GM23338 (cell line): ENCODE data around the gene ANTKMT. TPM values are rescaled to one million over a fixed set of nuclear protein-coding genes. Genes with fewer than 3 reads are reported as not detected.
A peak's percentile ranks its signal among the peaks of the same experiment; 100 is the strongest.

Experiments used
- ATAC-seq: fragments of 200-7000 bp; cut with Tn5 transposase; 3 replicates; pipeline ENCODE4 v1.9.1; 2020
- DNase-seq: peaks from one replicate; pipeline ENCODE4 v3.0.0-alpha.2; 2015; ENCODE audit warnings: low spot score
- H2AFZ ChIP-seq: fragments of 200-600 bp; sonication (generic); 2 replicates; pipeline ENCODE4 v1.8.0; 2016; ENCODE audit warnings: antibody characterized with exemption, mild to moderate bottlenecking, moderate library complexity
- H3F3A ChIP-seq: fragments of 200-600 bp; sonication (generic); replicated peaks from 2 replicates; pipeline ENCODE4 v1.8.0; 2017; ENCODE audit warnings: antibody characterized with exemption, mixed run types, low read depth
- H3K27ac ChIP-seq: fragments of 200-600 bp; sonication (generic); 2 replicates; pipeline ENCODE4 v1.6.1; 2016; ENCODE audit warnings: low read depth
- H3K27me3 ChIP-seq: fragments of 200-600 bp; sonication (generic); 2 replicates; pipeline ENCODE4 v1.8.0; 2016; ENCODE audit warnings: mild to moderate bottlenecking, mixed run types, moderate library complexity; ENCODE audit not compliant: insufficient read depth
- H3K36me3 ChIP-seq: fragments of 200-600 bp; sonication (generic); 2 replicates; pipeline ENCODE4 v1.8.0; 2016; ENCODE audit warnings: mild to moderate bottlenecking; ENCODE audit not compliant: insufficient read depth
- H3K4me1 ChIP-seq: fragments of 200-600 bp; sonication (generic); 2 replicates; pipeline ENCODE4 v1.8.0; 2016; ENCODE audit warnings: mild to moderate bottlenecking, moderate library complexity; ENCODE audit not compliant: insufficient read depth
- H3K4me2 ChIP-seq: fragments of 200-600 bp; sonication (generic); 2 replicates; pipeline ENCODE4 v1.7.1; 2017; ENCODE audit warnings: mixed run types
- H3K4me3 ChIP-seq: fragments of 200-600 bp; sonication (generic); 2 replicates; pipeline ENCODE4 v1.6.1; 2016; ENCODE audit warnings: mixed run types
- H3K79me2 ChIP-seq: fragments of 200-600 bp; sonication (generic); replicated peaks from 2 replicates; pipeline ENCODE4 v1.8.0; 2017; ENCODE audit warnings: mild to moderate bottlenecking; ENCODE audit not compliant: insufficient read depth
- H3K9me2 ChIP-seq: fragments of 200-600 bp; sonication (generic); 2 replicates; pipeline ENCODE4 v1.8.0; 2017; ENCODE audit not compliant: insufficient read depth
- H4K20me1 ChIP-seq: fragments of 200-600 bp; sonication (generic); replicated peaks from 2 replicates; pipeline ENCODE4 v1.8.0; 2017; ENCODE audit warnings: mild to moderate bottlenecking; ENCODE audit not compliant: insufficient read depth
- H3K27ac Mint-ChIP-seq: 2 replicates; pipeline ENCODE4 v1.8.0; 2020; ENCODE audit warnings: inconsistent platforms, mild to moderate bottlenecking, moderate library complexity, mixed read lengths
- H3K27me3 Mint-ChIP-seq: 3 replicates; pipeline ENCODE4 v1.8.0; 2022; ENCODE audit warnings: low read depth, mild to moderate bottlenecking, moderate library complexity, mixed read lengths, inconsistent platforms; ENCODE audit not compliant: insufficient read depth, poor library complexity
- H3K36me3 Mint-ChIP-seq: 3 replicates; pipeline ENCODE4 v1.8.0; 2021; ENCODE audit warnings: low read depth, mild to moderate bottlenecking, inconsistent platforms, moderate library complexity, mixed read lengths
- H3K4me1 Mint-ChIP-seq: 3 replicates; pipeline ENCODE4 v1.8.0; 2020; ENCODE audit warnings: mild to moderate bottlenecking, inconsistent platforms, mixed read lengths
- H3K4me3 Mint-ChIP-seq: 3 replicates; pipeline ENCODE4 v1.8.0; 2021; ENCODE audit warnings: moderate library complexity, mild to moderate bottlenecking, inconsistent platforms, mixed read lengths
- H3K9me3 Mint-ChIP-seq: 3 replicates; pipeline ENCODE4 v1.8.0; 2020; ENCODE audit warnings: moderate library complexity, mild to moderate bottlenecking, inconsistent platforms, mixed read lengths
- CTCF ChIP-seq, 2 experiments: fragments of 200-600 bp in 1 of 2; sonication (generic) in 1 of 2; conservative IDR thresholded peaks; 2 replicates each; pipeline versions ENCODE4 v1.5.1 to v1.6.1; 2016 to 2017; ENCODE audit warnings: antibody characterized with exemption in 2 of 2, low read depth in 2 of 2, mild to moderate bottlenecking in 2 of 2, moderate library complexity in 1 of 2
- EZH2phosphoT487 ChIP-seq: fragments of 200-600 bp; sonication (generic); IDR thresholded peaks from one replicate; pipeline ENCODE4 v1.8.1; 2018; ENCODE audit warnings: antibody characterized with exemption; ENCODE audit not compliant: unreplicated experiment
- POLR2AphosphoS5 ChIP-seq: IDR thresholded peaks from 2 replicates; pipeline ENCODE4 v1.6.1; 2016; ENCODE audit warnings: antibody characterized with exemption, low read depth
- REST ChIP-seq: IDR thresholded peaks from one replicate; pipeline ENCODE4 v1.6.1; 2018; ENCODE audit warnings: antibody characterized with exemption; ENCODE audit not compliant: unreplicated experiment
- ZNF331 ChIP-seq: fragments of 250-450 bp; sonication (Bioruptor Pico); IDR thresholded peaks from 2 replicates; pipeline ENCODE4 v1.5.0; 2020; ENCODE audit warnings: low read depth, mild to moderate bottlenecking, moderate library complexity
- polyA plus RNA-seq: library from polyadenylated mRNA; unstranded; fragments of >200 nt; fragmentation: Nextera tagmentation; extraction: Ambion mirVana; gene quantifications from 2 replicates; pipeline ENCODE4 v1.2.1, GENCODE V29; 2016
- total RNA-seq: library from RNA; depleted of rRNA; stranded (reverse); fragments of >200 nt; shearing (Covaris generic); gene quantifications from 2 replicates; pipeline ENCODE4 v1.2.3, GENCODE V29; 2014

The ANTKMT gene
- total and polyA plus RNA-seq, 2 experiments from 2014 or later, result 23.8 to 37.2 TPM

- Histone ChIP-seq H3K9me2 (no peaks in the 10 kb centered on the region), H3K4me1 (no peaks in the 10 kb centered on the region), H3K27ac (no peak overlapping the region), H2AFZ (no peak overlapping the region), H3K4me3 (no peak overlapping the region), H3K79me2 (no peaks in the 10 kb centered on the region), H4K20me1 (no peaks in the 10 kb centered on the region), H3K4me2 (no peak overlapping the region), H3K27me3 (no peaks in the 10 kb centered on the region), H3F3A (peaks cover 2% of the 10 kb centered on the region; the same call in 1 of the 2 replicates), H3K36me3 (no peaks in the 10 kb centered on the region; the same call in 1 of the 2 replicates)
- DNase-seq (peak; percentile 79), ATAC-seq (peak; percentile 61)
- H3K4me3 Mint-ChIP-seq, result no peak overlapping the region
- peaks cover 8% of the 10 kb centered on the region for H3K4me1 Mint-ChIP-seq
- no peaks in the 10 kb centered on the region for H3K9me3 Mint-ChIP-seq
- TF ChIP-seq CTCF (conservative IDR thresholded peaks at IDR 0.05; ENCODE audit: low read depth in 2 of 2), result peak; percentile 62 to 80
- no peak for TF ChIP-seq POLR2AphosphoS5
- peaks cover 28% of the 10 kb centered on the region for H3K36me3 Mint-ChIP-seq
- no peak overlapping the region for H3K27ac Mint-ChIP-seq
- H3K27me3 Mint-ChIP-seq, result peaks cover 16% of the 10 kb centered on the region
Observed at GRCh38 chr16:733382-734207, 12.6 kb downstream of the ANTKMT start.

GRCh38 chr16:734208-734980 is 13.4 kb downstream of the ANTKMT start:
- H3K4me3 Mint-ChIP-seq, result no peak overlapping the region
- H3K36me3 Mint-ChIP-seq, result peaks cover 31% of the 10 kb centered on the region
- H3K4me3 ChIP-seq, result no peak overlapping the region
- ATAC-seq, result no peak
- H3K9me2 ChIP-seq, result no peaks in the 10 kb centered on the region
- H3K27ac ChIP-seq, result no peak overlapping the region
- peaks cover 14% of the 10 kb centered on the region for H3K27me3 Mint-ChIP-seq
- peaks cover 8% of the 10 kb centered on the region for H3K4me1 Mint-ChIP-seq
- TF ChIP-seq REST (no peak), POLR2AphosphoS5 (no peak), EZH2phosphoT487 (no peak), ZNF331 (no peak), CTCF (conservative IDR thresholded peaks at IDR 0.05; ENCODE audit: low read depth in 2 of 2) (no peak)
- H3F3A ChIP-seq, result peaks cover 2% of the 10 kb centered on the region; the same call in 1 of the 2 replicates
- no peak for DNase-seq
- no peaks in the 10 kb centered on the region for H3K9me3 Mint-ChIP-seq
- no peaks in the 10 kb centered on the region for H3K27me3 ChIP-seq
- H3K4me2 ChIP-seq, result no peak overlapping the region
- no peak overlapping the region for H2AFZ ChIP-seq
- no peak overlapping the region for H3K27ac Mint-ChIP-seq
- no peaks in the 10 kb centered on the region for H3K4me1 ChIP-seq
- no peaks in the 10 kb centered on the region for H4K20me1 ChIP-seq
- no peaks in the 10 kb centered on the region; the same call in 1 of the 2 replicates for H3K36me3 ChIP-seq
- H3K79me2 ChIP-seq, result no peaks in the 10 kb centered on the region
